ENCODE data around the gene SDHA.

The SDHA gene

GRCh38 chr5:199950-200645 lies 18.0 kb upstream of the SDHA start:
- H3K4me3 ChIP-seq (ENCODE audit: low read depth, low read length), result no peak overlapping the region
- TF ChIP-seq, protein P1, sequence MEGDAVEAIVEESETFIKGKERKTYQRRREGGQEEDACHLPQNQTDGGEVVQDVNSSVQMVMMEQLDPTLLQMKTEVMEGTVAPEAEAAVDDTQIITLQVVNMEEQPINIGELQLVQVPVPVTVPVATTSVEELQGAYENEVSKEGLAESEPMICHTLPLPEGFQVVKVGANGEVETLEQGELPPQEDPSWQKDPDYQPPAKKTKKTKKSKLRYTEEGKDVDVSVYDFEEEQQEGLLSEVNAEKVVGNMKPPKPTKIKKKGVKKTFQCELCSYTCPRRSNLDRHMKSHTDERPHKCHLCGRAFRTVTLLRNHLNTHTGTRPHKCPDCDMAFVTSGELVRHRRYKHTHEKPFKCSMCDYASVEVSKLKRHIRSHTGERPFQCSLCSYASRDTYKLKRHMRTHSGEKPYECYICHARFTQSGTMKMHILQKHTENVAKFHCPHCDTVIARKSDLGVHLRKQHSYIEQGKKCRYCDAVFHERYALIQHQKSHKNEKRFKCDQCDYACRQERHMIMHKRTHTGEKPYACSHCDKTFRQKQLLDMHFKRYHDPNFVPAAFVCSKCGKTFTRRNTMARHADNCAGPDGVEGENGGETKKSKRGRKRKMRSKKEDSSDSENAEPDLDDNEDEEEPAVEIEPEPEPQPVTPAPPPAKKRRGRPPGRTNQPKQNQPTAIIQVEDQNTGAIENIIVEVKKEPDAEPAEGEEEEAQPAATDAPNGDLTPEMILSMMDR (IDR thresholded peaks at IDR 0.05; ENCODE audit: low read depth, low read length), result no peak

- TF ChIP-seq, protein P1 (IDR thresholded peaks at IDR 0.05; ENCODE audit: low read depth, low read length), result no peak
- H3K4me3 ChIP-seq (ENCODE audit: low read depth, low read length), result no peak overlapping the region
Measured at GRCh38 chr5:200985-201384, 17.1 kb upstream of the SDHA start.

- TF ChIP-seq, protein P1 (IDR thresholded peaks at IDR 0.05; ENCODE audit: low read depth, low read length), result no peak
- H3K4me3 ChIP-seq (ENCODE audit: low read depth, low read length), result no peak overlapping the region
Measured at GRCh38 chr5:201672-202071, 16.4 kb upstream of the SDHA start.

DNA sequence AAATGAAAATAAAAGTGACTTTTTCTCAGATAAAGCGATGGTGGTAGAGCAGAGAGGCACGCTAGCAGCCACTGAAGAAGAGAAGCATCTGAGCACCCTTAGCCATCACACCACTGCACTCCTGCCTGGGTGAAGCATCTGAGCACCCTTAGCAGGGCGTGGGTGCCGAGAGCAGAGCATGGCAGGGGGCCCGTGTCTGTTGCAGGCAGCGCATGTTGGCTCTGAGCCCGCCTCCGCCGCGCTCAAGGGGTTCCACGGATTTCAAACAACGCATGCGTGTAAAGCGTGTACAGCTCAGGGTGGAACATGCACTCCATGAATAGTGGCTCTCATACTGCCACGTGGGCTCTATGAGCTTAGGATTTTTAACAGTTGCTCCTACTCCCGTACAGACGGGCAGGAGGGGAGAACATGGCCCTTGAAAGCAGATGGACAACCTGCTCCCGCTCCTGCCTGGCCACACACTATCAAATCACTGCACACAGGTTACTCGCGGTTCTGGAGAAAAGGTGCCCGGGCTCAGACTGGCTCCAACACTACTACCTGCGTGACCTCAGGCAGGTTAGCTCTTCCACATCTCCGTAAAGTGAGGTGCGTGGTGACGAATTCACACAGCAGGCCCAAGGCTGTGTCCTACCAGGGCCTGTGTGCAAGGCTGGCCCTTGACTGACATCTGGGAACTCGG lies 14.7 kb upstream of the SDHA start:
- TF ChIP-seq, protein P1 (IDR thresholded peaks at IDR 0.05; ENCODE audit: low read depth, low read length), result no peak
- no peak overlapping the region for H3K4me3 ChIP-seq (ENCODE audit: low read depth, low read length)

GRCh38 chr5:204001-204400 lies 14.1 kb upstream of the SDHA start:
- H3K4me3 ChIP-seq (ENCODE audit: low read depth, low read length), result no peak overlapping the region
- TF ChIP-seq, protein P1 (IDR thresholded peaks at IDR 0.05; ENCODE audit: low read depth, low read length), result no peak

DNA sequence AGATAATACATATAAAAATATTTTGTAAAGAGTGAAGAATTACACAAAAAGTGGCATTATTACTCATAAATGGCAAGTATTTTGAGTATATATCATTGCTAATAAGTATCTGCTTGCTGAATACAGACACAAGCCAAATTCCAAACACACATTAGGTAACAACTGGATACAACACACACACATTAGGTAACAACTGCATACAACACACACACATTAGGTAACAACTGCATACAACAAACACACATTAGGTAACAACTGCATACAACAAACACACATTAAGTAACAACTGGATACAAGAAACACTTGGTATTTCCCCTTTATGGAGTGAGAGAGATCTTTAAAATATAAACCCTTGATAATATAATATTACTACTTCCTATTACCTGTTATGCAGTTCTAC lies 13.7 kb upstream of the SDHA start:
- H3K4me3 ChIP-seq (ENCODE audit: low read depth, low read length), result no peak overlapping the region
- TF ChIP-seq, protein P1 (IDR thresholded peaks at IDR 0.05; ENCODE audit: low read depth, low read length), result no peak

- no peak overlapping the region for H3K4me3 ChIP-seq (ENCODE audit: low read depth, low read length)
- TF ChIP-seq, protein P1 (IDR thresholded peaks at IDR 0.05; ENCODE audit: low read depth, low read length), result no peak
Measured at GRCh38 chr5:204966-205670, 13.0 kb upstream of the SDHA start.
